Activated CD8-positive, alpha-beta T cell treated with anti-CD3 and anti-CD28 coated beads, Interleukin-2, amount 10 ng/mL, durations not matched to agents 7 days and 5 days (primary cell): ENCODE data around the gene C19orf47. TPM values are rescaled to one million over a fixed set of nuclear protein-coding genes. Genes with fewer than 3 reads are reported as not detected.
"Not testable (repeated sequence)": the region's sequence is repeated elsewhere in the genome, so short reads cannot be mapped to it uniquely, and the experiment has no call there.

ENCODE experiments used
- ATAC-seq: fragments of 150-1000 bp; cut with Tn5 transposase; one replicate; pipeline ENCODE4 v1.10.0; 2021; ENCODE audit warnings: moderate library complexity
- CTCF ChIA-PET: fragments of 350-600 bp; sonication (Branson Sonifier 250); formaldehyde crosslinking; loops from one replicate; lab custom pipeline; 2021; ENCODE audit warnings: antibody characterized with exemption; lab: Charles Lee
- POLR2A ChIA-PET: fragments of 350-600 bp; sonication (Branson Sonifier 250); formaldehyde crosslinking; loops from one replicate; lab custom pipeline; 2021; ENCODE audit warnings: antibody characterized with exemption; lab: Charles Lee
- DNase-seq: peaks from one replicate; pipeline ENCODE4 v3.0.0-alpha.2; 2020
- H3K27ac Mint-ChIP-seq: one replicate; pipeline ENCODE4 v1.8.0; 2021; ENCODE audit warnings: mild to moderate bottlenecking, mixed read lengths
- H3K27me3 Mint-ChIP-seq: one replicate; pipeline ENCODE4 v1.8.0; 2021; ENCODE audit warnings: low read depth, mixed read lengths
- H3K36me3 Mint-ChIP-seq: one replicate; pipeline ENCODE4 v1.8.0; 2021; ENCODE audit warnings: low read depth, mixed read lengths
- H3K4me1 Mint-ChIP-seq: one replicate; pipeline ENCODE4 v1.8.0; 2021; ENCODE audit warnings: low read depth, mixed read lengths
- H3K4me3 Mint-ChIP-seq: one replicate; pipeline ENCODE4 v1.8.0; 2021; ENCODE audit warnings: mild to moderate bottlenecking, mixed read lengths
- H3K9me3 Mint-ChIP-seq: one replicate; pipeline ENCODE4 v1.8.0; 2022; ENCODE audit warnings: mixed read lengths; ENCODE audit not compliant: insufficient read depth
- total RNA-seq, 2 experiments: library from RNA; stranded (reverse); gene quantifications; one replicate each; pipeline ENCODE4 v1.2.3, GENCODE V29; 2021

Gene C19orf47
- total RNA-seq, 2 experiments from 2014 or later, result 27.7 to 28.3 TPM

GRCh38 chr19:40370997-40371801 lies 23.0 kb upstream of the C19orf47 start:
- Mint-ChIP-seq H3K4me3 (no peak overlapping the region), H3K9me3 (no peaks in the 10 kb centered on the region), H3K36me3 (peaks cover 17% of the 10 kb centered on the region), H3K27me3 (no peaks in the 10 kb centered on the region), H3K4me1 (peaks cover 26% of the 10 kb centered on the region), H3K27ac (no peak overlapping the region)
- ChIA-PET POLR2A (interaction anchor here (1.0 kb wide), 1 partner anchor 50 kb away, joined by 4 read pairs; no protein-coding TSS in a partner anchor), CTCF (interaction anchor here (0.7 kb wide), 1 partner anchor 66 kb away, joined by 3 read pairs; no protein-coding TSS in a partner anchor)
- no peak for DNase-seq
- no peak for ATAC-seq

- POLR2A ChIA-PET, result interaction anchor here (1.0 kb wide), 1 partner anchor 50 kb away, joined by 4 read pairs; no protein-coding TSS in a partner anchor
- H3K36me3 Mint-ChIP-seq, result peaks cover 17% of the 10 kb centered on the region
- peaks cover 26% of the 10 kb centered on the region for H3K4me1 Mint-ChIP-seq
- CTCF ChIA-PET, H3K4me3 Mint-ChIP-seq, H3K9me3 Mint-ChIP-seq, H3K27ac Mint-ChIP-seq, ATAC-seq, H3K27me3 Mint-ChIP-seq, DNase-seq: not testable (repeated sequence)
These were observed 22.1 kb upstream of the C19orf47 start for GRCh38 chr19:40370253-40370652.

GRCh38 chr19:40369797-40370196 lies 21.6 kb upstream of the C19orf47 start:
- peaks cover 16% of the 10 kb centered on the region for H3K36me3 Mint-ChIP-seq
- ChIA-PET CTCF (no interaction called here), POLR2A (interaction anchor here (1.0 kb wide), 1 partner anchor 51 kb away, joined by 4 read pairs; no protein-coding TSS in a partner anchor)
- H3K9me3 Mint-ChIP-seq, result no peaks in the 10 kb centered on the region
- no peaks in the 10 kb centered on the region for H3K27me3 Mint-ChIP-seq
- no peak overlapping the region for H3K27ac Mint-ChIP-seq
- ATAC-seq (no peak), DNase-seq (no peak)
- H3K4me1 Mint-ChIP-seq, result peaks cover 27% of the 10 kb centered on the region
- H3K4me3 Mint-ChIP-seq, result no peak overlapping the region

- ATAC-seq, result no peak
- POLR2A ChIA-PET, result no interaction called here
- CTCF ChIA-PET, result no interaction called here
- DNase-seq, result no peak
- H3K27ac Mint-ChIP-seq, result peak overlapping the region; percentile 11
- H3K36me3 Mint-ChIP-seq, result peaks cover 11% of the 10 kb centered on the region
- H3K9me3 Mint-ChIP-seq, result no peaks in the 10 kb centered on the region
- no peaks in the 10 kb centered on the region for H3K27me3 Mint-ChIP-seq
- H3K4me3 Mint-ChIP-seq, result no peak overlapping the region
- H3K4me1 Mint-ChIP-seq, result peaks cover 21% of the 10 kb centered on the region
These were observed 19.6 kb upstream of the C19orf47 start for GRCh38 chr19:40367577-40368434.

- ATAC-seq (no peak), DNase-seq (no peak)
- Mint-ChIP-seq H3K27ac (no peak overlapping the region), H3K4me1 (peaks cover 24% of the 10 kb centered on the region), H3K27me3 (no peaks in the 10 kb centered on the region), H3K4me3 (no peak overlapping the region), H3K9me3 (no peaks in the 10 kb centered on the region), H3K36me3 (peaks cover 11% of the 10 kb centered on the region)
- CTCF ChIA-PET, result no interaction called here
- POLR2A ChIA-PET, result no interaction called here
These were observed 18.7 kb upstream of the C19orf47 start for GRCh38 chr19:40366697-40367561.

- ATAC-seq (peak; percentile 73), DNase-seq (peak; percentile 49)
- Mint-ChIP-seq H3K4me1 (peaks cover 24% of the 10 kb centered on the region), H3K27ac (no peak overlapping the region), H3K36me3 (peaks cover 10% of the 10 kb centered on the region), H3K9me3 (no peaks in the 10 kb centered on the region), H3K27me3 (no peaks in the 10 kb centered on the region), H3K4me3 (peak overlapping the region; percentile 58)
- POLR2A ChIA-PET, result no interaction called here
- CTCF ChIA-PET, result interaction anchor here (1.8 kb wide), 1 partner anchor 61 kb away, joined by 7 read pairs; no protein-coding TSS in a partner anchor
These were observed 17.6 kb upstream of the C19orf47 start for GRCh38 chr19:40365613-40366401.

GRCh38 chr19:40365010-40365409 lies 16.8 kb upstream of the C19orf47 start:
- Mint-ChIP-seq H3K27me3 (no peaks in the 10 kb centered on the region), H3K4me3 (no peak overlapping the region), H3K36me3 (peaks cover 8% of the 10 kb centered on the region), H3K9me3 (no peaks in the 10 kb centered on the region), H3K4me1 (peaks cover 24% of the 10 kb centered on the region), H3K27ac (no peak overlapping the region)
- CTCF ChIA-PET, result interaction anchor here (1.6 to 1.8 kb wide), 2 partner anchors 60 to 270 kb away, joined by 3 to 7 read pairs; no protein-coding TSS in a partner anchor
- DNase-seq (no peak), ATAC-seq (no peak)
- POLR2A ChIA-PET, result no interaction called here

GRCh38 chr19:40363069-40363468 lies 14.9 kb upstream of the C19orf47 start:
- Mint-ChIP-seq H3K4me1 (peaks cover 32% of the 10 kb centered on the region), H3K4me3 (peak overlapping the region; percentile 21), H3K27me3 (no peaks in the 10 kb centered on the region), H3K9me3 (no peaks in the 10 kb centered on the region), H3K27ac (peak overlapping the region; percentile 71), H3K36me3 (peaks cover 9% of the 10 kb centered on the region)
- CTCF ChIA-PET, result interaction anchor here (1.6 kb wide), 1 partner anchor 272 kb away, joined by 3 read pairs; no protein-coding TSS in a partner anchor
- DNase-seq (peak; percentile 54), ATAC-seq (peak; percentile 55)
- POLR2A ChIA-PET, result no interaction called here

GRCh38 chr19:40362160-40362559 lies 14.0 kb upstream of the C19orf47 start:
- Mint-ChIP-seq H3K27ac (no peak overlapping the region), H3K9me3 (no peaks in the 10 kb centered on the region), H3K4me1 (peaks cover 38% of the 10 kb centered on the region), H3K27me3 (no peaks in the 10 kb centered on the region), H3K36me3 (peaks cover 9% of the 10 kb centered on the region), H3K4me3 (no peak overlapping the region)
- DNase-seq (no peak), ATAC-seq (no peak)
- ChIA-PET CTCF (no interaction called here), POLR2A (interaction anchor here (0.6 kb wide), 1 partner anchor 853 kb away, joined by 3 read pairs; no protein-coding TSS in a partner anchor)

- no peak overlapping the region for H3K4me3 Mint-ChIP-seq
- H3K27me3 Mint-ChIP-seq, result no peaks in the 10 kb centered on the region
- no peak for DNase-seq
- peaks cover 5% of the 10 kb centered on the region for H3K36me3 Mint-ChIP-seq
- H3K27ac Mint-ChIP-seq, result no peak overlapping the region
- ATAC-seq, result no peak
- CTCF ChIA-PET, result no interaction called here
- H3K4me1 Mint-ChIP-seq, result peaks cover 49% of the 10 kb centered on the region
- H3K9me3 Mint-ChIP-seq, result no peaks in the 10 kb centered on the region
- POLR2A ChIA-PET, result no interaction called here
These were observed 12.6 kb upstream of the C19orf47 start for GRCh38 chr19:40360708-40361241.
